Astrocyte of the spinal cord (primary cell): ENCODE results near the gene YY1.
"Not testable (repeated sequence)": the region's sequence is repeated elsewhere in the genome, so short reads cannot be mapped to it uniquely, and the experiment has no call there.

Experiments used
- DNase-seq: peaks from one replicate; pipeline ENCODE4 v3.0.0; 2011; ENCODE audit warnings: low read depth, low spot score
- H3K4me3 ChIP-seq: 2 replicates; pipeline ENCODE4 v1.5.1; 2011; ENCODE audit warnings: low read depth, mild to moderate bottlenecking, low read length, moderate library complexity
- CTCF ChIP-seq: IDR thresholded peaks from 2 replicates; pipeline ENCODE4 v1.5.1; 2012; ENCODE audit warnings: low read depth, mild to moderate bottlenecking, low read length, inconsistent platforms
- in situ Hi-C: cut with HindIII; loops from 2 replicates; pipeline ENCODE4 v1.10.0; 2017; ENCODE audit warnings: low sequenced_read_pairs

YY1 gene

GRCh38 chr14:100292776-100293461 is 54.0 kb downstream of the YY1 start:
- H3K4me3 ChIP-seq: no peak overlapping the region
- no peak for DNase-seq
- in situ Hi-C loops: no loop called here
- no peak for TF ChIP-seq CTCF

DNA sequence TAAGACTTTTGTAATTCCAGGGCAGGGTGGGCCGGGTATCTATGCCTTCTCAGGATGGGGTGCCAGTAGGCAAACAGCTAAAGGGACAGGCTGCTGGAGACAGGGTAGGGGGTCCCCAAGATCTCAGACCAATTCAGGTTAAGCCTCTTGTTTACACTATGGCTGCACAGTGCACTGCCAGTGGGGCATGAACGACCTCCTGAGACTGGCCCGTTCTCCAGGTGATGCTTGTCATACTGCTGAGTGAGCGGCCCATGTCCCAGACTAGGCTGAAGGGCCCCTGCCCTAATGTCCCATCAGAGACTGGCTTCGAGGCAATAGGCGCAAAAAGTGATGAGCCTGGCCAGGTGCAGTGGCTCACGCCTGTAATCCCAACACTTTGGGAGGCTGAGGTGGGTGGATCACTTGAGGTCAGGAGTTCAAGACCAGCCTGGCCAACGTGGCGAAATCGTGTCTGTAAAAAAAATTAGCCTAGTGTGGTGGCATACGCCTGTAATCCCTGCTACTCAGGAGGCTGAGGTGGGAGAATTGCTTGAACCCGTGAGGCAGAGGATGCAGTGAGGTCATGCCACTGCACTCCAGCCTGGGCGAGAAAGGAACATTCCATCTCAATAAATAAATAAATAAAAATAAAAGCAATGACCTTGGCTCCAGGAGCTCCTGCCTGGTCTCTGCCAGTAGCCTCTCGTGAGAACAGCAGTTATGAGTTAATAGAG is 54.7 kb downstream of the YY1 start:
- no peak for TF ChIP-seq CTCF

DNA sequence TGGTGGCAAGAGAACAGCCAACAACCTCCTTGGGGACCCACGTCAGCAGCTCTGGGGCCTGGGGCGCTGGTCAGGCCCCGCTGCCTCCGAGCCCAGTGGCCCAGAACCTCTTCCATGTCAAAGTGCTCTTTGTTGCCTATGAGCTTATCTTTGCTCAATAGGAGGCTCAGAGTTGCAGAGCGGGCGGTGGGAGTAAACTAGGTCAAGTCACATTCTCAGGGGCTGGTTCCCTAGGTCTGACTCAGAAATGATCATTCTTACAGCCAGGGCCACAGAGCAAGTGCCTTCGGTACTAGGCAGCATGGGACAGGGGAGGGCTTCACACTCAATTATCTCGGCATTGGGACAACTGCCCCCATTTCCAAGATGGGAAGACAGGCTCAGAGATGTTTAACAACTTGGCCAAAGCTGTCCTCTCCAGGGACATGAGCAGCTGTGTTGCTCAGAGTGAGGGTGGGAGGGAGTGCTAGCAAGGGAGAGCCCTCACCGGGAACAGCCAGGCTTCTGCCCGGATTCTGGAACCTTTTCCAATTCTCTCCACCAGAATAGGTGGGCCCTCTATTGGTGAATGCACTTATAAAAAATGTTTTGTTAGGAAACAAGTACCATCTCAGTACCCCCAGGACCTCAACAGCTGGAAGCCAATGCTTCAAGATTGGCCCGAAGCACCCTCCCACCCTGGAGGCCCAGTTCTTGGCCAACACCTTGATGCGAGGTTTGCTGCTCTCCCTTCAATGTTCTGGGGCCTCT is 55.4 kb downstream of the YY1 start:
- in situ Hi-C loops: no loop called here
- no peak for DNase-seq
- peak; percentile 27 for TF ChIP-seq CTCF
- no peak overlapping the region for H3K4me3 ChIP-seq

More for the DNA sequence above, 54.7 kb downstream of the YY1 start:
- no peak overlapping the region for H3K4me3 ChIP-seq
- in situ Hi-C loops: no loop called here
- no peak for DNase-seq

- H3K4me3 ChIP-seq: no peak overlapping the region
- no peak for DNase-seq
- TF ChIP-seq CTCF: no peak
- in situ Hi-C loops: no loop called here
These were observed 56.0 kb downstream of the YY1 start for GRCh38 chr14:100294963-100295330.

GRCh38 chr14:100295376-100296105 is 56.6 kb downstream of the YY1 start:
- no peak for TF ChIP-seq CTCF
- no peak overlapping the region for H3K4me3 ChIP-seq
- in situ Hi-C loops: no loop called here
- DNase-seq: no peak

GRCh38 chr14:100296106-100296651 is 57.2 kb downstream of the YY1 start:
- no peak for TF ChIP-seq CTCF
- H3K4me3 ChIP-seq: no peak overlapping the region
- DNase-seq: no peak
- in situ Hi-C loops: no loop called here

DNA sequence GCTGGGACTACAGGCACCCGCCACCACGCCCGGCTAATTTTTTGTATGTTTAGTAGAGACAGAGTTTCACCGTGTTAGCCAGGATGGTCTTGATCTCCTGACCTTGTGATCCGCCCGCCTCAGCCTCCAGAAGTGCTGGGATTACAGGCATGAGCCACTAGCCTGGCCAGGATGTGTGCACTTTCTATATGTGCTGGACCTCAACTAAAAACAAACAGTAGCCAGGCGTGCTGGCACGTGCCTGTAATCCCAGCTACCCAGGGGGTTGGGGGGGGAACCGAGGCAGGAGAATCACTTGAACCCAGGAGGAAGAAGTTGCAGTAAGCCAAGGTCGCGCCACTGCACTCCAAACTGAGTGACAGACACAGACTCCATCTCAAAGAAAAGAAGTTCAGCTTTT is 57.8 kb downstream of the YY1 start:
- DNase-seq, in situ Hi-C loops, H3K4me3 ChIP-seq: not testable (repeated sequence)
